Measurements from ENCODE around the gene ABI3.

DNA sequence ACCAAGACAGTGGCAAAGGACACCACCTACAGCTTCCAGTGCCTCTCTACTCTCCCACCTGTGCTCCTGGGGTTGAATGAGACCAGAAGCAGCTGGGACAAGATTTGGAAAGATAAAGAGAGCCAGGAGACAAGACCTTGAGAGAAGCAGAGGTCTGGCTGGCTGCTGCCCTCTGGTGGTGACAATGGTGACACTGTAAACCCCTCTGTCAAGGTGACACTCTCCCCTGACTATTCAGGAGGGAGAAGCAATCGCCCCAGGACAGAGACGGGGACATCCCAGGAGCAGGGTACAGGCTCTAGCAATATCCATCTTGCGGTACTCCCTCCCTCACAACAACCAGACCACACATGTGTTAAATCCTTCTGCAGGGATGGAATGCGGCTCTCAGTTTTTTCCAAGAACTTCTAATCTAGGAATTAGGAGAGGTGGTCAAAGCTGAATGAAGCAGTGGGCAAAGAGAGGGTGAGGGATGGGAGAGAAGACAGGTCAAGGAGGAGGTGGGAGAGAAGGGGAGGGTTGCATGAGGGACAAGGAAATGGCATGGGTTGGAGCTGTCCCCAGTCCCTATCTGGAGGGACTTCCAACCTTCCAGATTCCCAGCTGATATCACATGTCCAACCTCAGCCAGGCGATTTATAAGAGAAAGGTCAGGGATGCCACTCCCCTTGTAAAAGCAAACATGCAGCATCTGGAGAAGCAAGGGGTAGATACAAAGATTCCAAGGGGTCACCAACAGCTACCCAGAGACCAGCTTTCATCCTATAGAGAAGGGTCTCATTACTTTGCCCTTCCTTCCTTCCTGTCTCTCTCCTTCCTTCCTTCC lies 17.1 kb downstream of the ABI3 start:
- TF ChIP-seq, protein P1, sequence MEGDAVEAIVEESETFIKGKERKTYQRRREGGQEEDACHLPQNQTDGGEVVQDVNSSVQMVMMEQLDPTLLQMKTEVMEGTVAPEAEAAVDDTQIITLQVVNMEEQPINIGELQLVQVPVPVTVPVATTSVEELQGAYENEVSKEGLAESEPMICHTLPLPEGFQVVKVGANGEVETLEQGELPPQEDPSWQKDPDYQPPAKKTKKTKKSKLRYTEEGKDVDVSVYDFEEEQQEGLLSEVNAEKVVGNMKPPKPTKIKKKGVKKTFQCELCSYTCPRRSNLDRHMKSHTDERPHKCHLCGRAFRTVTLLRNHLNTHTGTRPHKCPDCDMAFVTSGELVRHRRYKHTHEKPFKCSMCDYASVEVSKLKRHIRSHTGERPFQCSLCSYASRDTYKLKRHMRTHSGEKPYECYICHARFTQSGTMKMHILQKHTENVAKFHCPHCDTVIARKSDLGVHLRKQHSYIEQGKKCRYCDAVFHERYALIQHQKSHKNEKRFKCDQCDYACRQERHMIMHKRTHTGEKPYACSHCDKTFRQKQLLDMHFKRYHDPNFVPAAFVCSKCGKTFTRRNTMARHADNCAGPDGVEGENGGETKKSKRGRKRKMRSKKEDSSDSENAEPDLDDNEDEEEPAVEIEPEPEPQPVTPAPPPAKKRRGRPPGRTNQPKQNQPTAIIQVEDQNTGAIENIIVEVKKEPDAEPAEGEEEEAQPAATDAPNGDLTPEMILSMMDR (IDR thresholded peaks at IDR 0.05; ENCODE audit: insufficient read depth, low read length, poor library complexity, severe bottlenecking): peak; percentile 83
- no peak for TF ChIP-seq EZH2phosphoT487 (conservative IDR thresholded peaks at IDR 0.05; ENCODE audit: low read length)

All from SU-DHL-6 (cell line).